CD14-positive monocyte (primary cell): ENCODE data around the gene GTF3C2. TPM values are rescaled to one million over a fixed set of nuclear protein-coding genes. Genes with fewer than 3 reads are reported as not detected.

ENCODE experiments used
- DNase-seq, 3 donors: peaks; one replicate each; pipeline ENCODE4 v3.0.0-alpha.2; 2011 to 2022
- H2AFZ ChIP-seq: 2 replicates; pipeline ENCODE4 v1.6.0; 2012; ENCODE audit warnings: mild to moderate bottlenecking, low read depth, low read length, inconsistent platforms; ENCODE audit not compliant: insufficient read depth, poor library complexity, severe bottlenecking
- H3K27ac ChIP-seq, 2 donors: 1 replicate in 1 of 2; 2 replicates in 1 of 2; pipeline ENCODE4 v1.5.1; 2012 to 2013; ENCODE audit warnings: low read length in 2 of 2, control low read depth in 1 of 2, inconsistent platforms in 1 of 2, low read depth in 1 of 2, mild to moderate bottlenecking in 1 of 2
- H3K27me3 ChIP-seq, 2 donors: one replicate each; pipeline versions ENCODE4 v1.6.0 to v1.6.1; 2011 to 2013; ENCODE audit warnings: low read length in 2 of 2; ENCODE audit not compliant: control insufficient read depth in 2 of 2, insufficient read depth in 2 of 2
- H3K36me3 ChIP-seq, 2 donors: replicated peaks in 1 of 2; 1 replicate in 1 of 2; 2 replicates in 1 of 2; pipeline versions ENCODE4 v1.5.1 to v1.6.1; 2012 to 2013; ENCODE audit warnings: low read length in 2 of 2, control low read depth in 1 of 2, inconsistent platforms in 1 of 2, mild to moderate bottlenecking in 1 of 2; ENCODE audit not compliant: insufficient read depth in 2 of 2, control insufficient read depth in 1 of 2
- H3K4me1 ChIP-seq, 2 donors: 1 replicate in 1 of 2; 2 replicates in 1 of 2; pipeline versions ENCODE4 v1.5.1 to v1.6.1; 2012 to 2013; ENCODE audit warnings: low read length in 2 of 2, control low read depth in 1 of 2, inconsistent platforms in 1 of 2, mild to moderate bottlenecking in 1 of 2, moderate library complexity in 1 of 2; ENCODE audit not compliant: insufficient read depth in 2 of 2, control insufficient read depth in 1 of 2
- H3K4me2 ChIP-seq: replicated peaks from 2 replicates; pipeline ENCODE3; 2012; ENCODE audit warnings: low read length, moderate library complexity, mild to moderate bottlenecking; ENCODE audit not compliant: poor library complexity, severe bottlenecking; ENCODE audit errors: extremely low read depth
- H3K4me3 ChIP-seq, 3 experiments: fragments of 200-600 bp in 1 of 3; sonication (generic) in 1 of 3; replicated peaks in 1 of 3; 1 replicate in 2 of 3; 2 replicates in 1 of 3; pipeline ENCODE4 v1.5.1; 2011 to 2013; ENCODE audit warnings: low read length in 3 of 3, mild to moderate bottlenecking in 3 of 3, control low read depth in 2 of 3, low read depth in 2 of 3, inconsistent platforms in 1 of 3, moderate library complexity in 1 of 3
- H3K79me2 ChIP-seq: 2 replicates; pipeline ENCODE4 v1.6.0; 2012; ENCODE audit warnings: mild to moderate bottlenecking, control low read depth, inconsistent platforms, low read length, moderate library complexity; ENCODE audit not compliant: insufficient read depth
- H3K9ac ChIP-seq: 2 replicates; pipeline ENCODE4 v1.6.0; 2017; ENCODE audit warnings: low read length, mild to moderate bottlenecking; ENCODE audit not compliant: insufficient read depth, poor library complexity, severe bottlenecking
- H3K9me3 ChIP-seq, 2 donors: replicated peaks in 1 of 2; 1 replicate in 1 of 2; 2 replicates in 1 of 2; pipeline versions ENCODE4 v1.5.1 to v1.6.1; 2012 to 2013; ENCODE audit warnings: low read length in 2 of 2, control low read depth in 1 of 2; ENCODE audit not compliant: control insufficient read depth in 1 of 2, insufficient read depth in 1 of 2
- H4K20me1 ChIP-seq: 2 replicates; pipeline ENCODE4 v1.6.0; 2012; ENCODE audit warnings: mild to moderate bottlenecking, low read length, control low read depth, moderate library complexity; ENCODE audit not compliant: insufficient read depth
- H3K27ac Mint-ChIP-seq, 7 donors: one replicate each; pipeline ENCODE4 v1.8.0; 2020; ENCODE audit warnings: mild to moderate bottlenecking in 7 of 7, mixed read lengths in 7 of 7, moderate library complexity in 6 of 7, inconsistent platforms in 2 of 7
- H3K27me3 Mint-ChIP-seq, 3 donors: one replicate each; pipeline ENCODE4 v1.8.0; 2021 to 2022; ENCODE audit warnings: low read depth in 3 of 3, mild to moderate bottlenecking in 3 of 3, mixed read lengths in 3 of 3, moderate library complexity in 3 of 3, inconsistent platforms in 1 of 3
- H3K36me3 Mint-ChIP-seq, 2 donors: one replicate each; pipeline ENCODE4 v1.8.0; 2020; ENCODE audit warnings: mixed read lengths in 2 of 2, inconsistent platforms in 1 of 2, mild to moderate bottlenecking in 1 of 2
- H3K4me1 Mint-ChIP-seq: one replicate; pipeline ENCODE4 v1.8.0; 2020; ENCODE audit warnings: mild to moderate bottlenecking, mixed read lengths
- H3K4me3 Mint-ChIP-seq, 2 donors: one replicate each; pipeline ENCODE4 v1.8.0; 2020; ENCODE audit warnings: mild to moderate bottlenecking in 2 of 2, mixed read lengths in 2 of 2, moderate library complexity in 1 of 2
- H3K9me3 Mint-ChIP-seq, 7 donors: one replicate each; pipeline ENCODE4 v1.8.0; 2020 to 2022; ENCODE audit warnings: mixed read lengths in 7 of 7, mild to moderate bottlenecking in 6 of 7, moderate library complexity in 6 of 7, inconsistent platforms in 2 of 7
- CTCF ChIP-seq: fragments of 200-600 bp; IDR thresholded peaks from one replicate; pipeline ENCODE4 v1.8.0; 2022; ENCODE audit warnings: antibody characterized with exemption, mild to moderate bottlenecking
- WGBS: methylation state at CpG from one replicate; pipeline ENCODE4 v1.1.5; 2013; ENCODE audit warnings: missing lambda C conversion rate; ENCODE audit not compliant: insufficient coverage; 5-methylcytosine and 5-hydroxymethylcytosine counted together
- intact Hi-C, 2 donors: fragments of 100-400 bp; cut with micrococcal nuclease; formaldehyde crosslinking; loops; one replicate each; pipeline versions ENCODE4 v1.15.0 to v1.15.1; 2023
- polyA plus RNA-seq, 3 donors: library from polyadenylated mRNA; depleted of rRNA in 1 of 3; unstranded in 2 of 3; stranded (reverse) in 1 of 3; fragments of 300-500 nt in 2 of 3; fragments of >200 nt in 1 of 3; fragmentation: Illumina TruSeq in 2 of 3; gene quantifications; 1 replicate in 2 of 3; 2 replicates in 1 of 3; pipeline ENCODE4 v1.2.3, GENCODE V29; 2012 to 2021

The GTF3C2 gene
- polyA plus RNA-seq, 3 donors: 34.4 to 70.8 (median 41.7) TPM

GRCh38 chr2:27278010-27278409, 78.6 kb downstream of the GTF3C2 start:
- no peak overlapping the region for H3K4me3 ChIP-seq
- H3K27me3 Mint-ChIP-seq: peaks cover 12 to 24% (median 20%) of the 10 kb centered on the region in 3 donors
- no peak overlapping the region for H2AFZ ChIP-seq
- TF ChIP-seq CTCF: no peak
- H3K4me1 Mint-ChIP-seq: peaks cover 5% of the 10 kb centered on the region
- H3K27me3 ChIP-seq: no peaks in the 10 kb centered on the region
- no peaks in the 10 kb centered on the region for H3K36me3 Mint-ChIP-seq
- H3K9me3 ChIP-seq: no peaks in the 10 kb centered on the region
- H3K9me3 Mint-ChIP-seq: no peaks in the 10 kb centered on the region
- no peak overlapping the region for H3K9ac ChIP-seq
- WGBS: 100% methylated on average over 1 of the region's 1 CpG
- peaks cover 0 to 6% of the 10 kb centered on the region in 2 donors for H3K4me1 ChIP-seq
- H3K4me3 Mint-ChIP-seq: peak overlapping the region in 1 of 2 donors; percentile 6
- no peaks in the 10 kb centered on the region for H4K20me1 ChIP-seq
- no peak overlapping the region for H3K27ac ChIP-seq
- no peak overlapping the region for H3K4me2 ChIP-seq
- H3K79me2 ChIP-seq: no peaks in the 10 kb centered on the region
- no peak for DNase-seq
- H3K27ac Mint-ChIP-seq: peak overlapping the region in 1 of 7 donors; percentile 51
- intact Hi-C loops: no loop called here
- no peaks in the 10 kb centered on the region for H3K36me3 ChIP-seq

Other genes with a start within 250 kb of the GTF3C2 start
- not detected for gene CGREF1, start 237.6 kb downstream of the GTF3C2 start, polyA plus RNA-seq
- gene ABHD1, start 232.9 kb downstream of the GTF3C2 start, polyA plus RNA-seq: 1 to 10 TPM in 1 of 3 donors, under 1 TPM in 2; 0.08 to 1.2 (median 0.25) TPM
- gene PREB, start 222.1 kb downstream of the GTF3C2 start, polyA plus RNA-seq: 10 to 100 TPM; 70.0 to 78.2 (median 71.7) TPM
- gene PRR30, start 217.4 kb downstream of the GTF3C2 start, polyA plus RNA-seq: not detected
- not detected for gene TCF23, start 207.8 kb downstream of the GTF3C2 start, polyA plus RNA-seq
- 100 to 1,000 TPM; 120 to 298 (median 287) TPM for gene ATRAID, start 144.7 kb downstream of the GTF3C2 start, polyA plus RNA-seq
- gene SLC5A6, start 144.5 kb downstream of the GTF3C2 start, polyA plus RNA-seq: 10 to 100 TPM in 2 of 3 donors, 1 to 10 TPM in 1; 8.1 to 21.7 (median 10.2) TPM
- 10 to 100 TPM in 1 of 3 donors, 1 to 10 TPM in 1, under 1 TPM in 1; 0.71 to 17.3 (median 1.7) TPM for gene CAD, start 139.4 kb downstream of the GTF3C2 start, polyA plus RNA-seq
- gene SLC30A3, start 93.7 kb downstream of the GTF3C2 start, polyA plus RNA-seq: under 1 TPM in 1 of 3 donors, not detected in 2; 0.08 TPM
- gene DNAJC5G, start 81.3 kb downstream of the GTF3C2 start, polyA plus RNA-seq: not detected
- gene TRIM54, start 74.3 kb downstream of the GTF3C2 start, polyA plus RNA-seq: not detected
- 1 to 10 TPM in 1 of 3 donors, under 1 TPM in 2; 0.39 to 2.2 (median 0.60) TPM for gene UCN, start 48.3 kb downstream of the GTF3C2 start, polyA plus RNA-seq
- gene MPV17, start 33.7 kb downstream of the GTF3C2 start, polyA plus RNA-seq: 100 to 1,000 TPM; 136 to 160 (median 160) TPM
- 10 to 100 TPM; 29.5 to 42.3 (median 39.3) TPM for gene EIF2B4, start 13.6 kb upstream of the GTF3C2 start, polyA plus RNA-seq
- 100 to 1,000 TPM in 2 of 3 donors, 10 to 100 TPM in 1; 86.6 to 338 (median 291) TPM for gene SNX17, start 13.9 kb upstream of the GTF3C2 start, polyA plus RNA-seq
- 10 to 100 TPM in 1 of 3 donors, 1 to 10 TPM in 2; 2.4 to 36.8 (median 2.6) TPM for gene ZNF513, start 24.0 kb upstream of the GTF3C2 start, polyA plus RNA-seq
- 10 to 100 TPM; 31.9 to 54.3 (median 47.3) TPM for gene PPM1G, start 52.8 kb upstream of the GTF3C2 start, polyA plus RNA-seq
- gene NRBP1, start 71.9 kb upstream of the GTF3C2 start, polyA plus RNA-seq: 100 to 1,000 TPM in 2 of 3 donors, 10 to 100 TPM in 1; 95.6 to 108 (median 102) TPM
- gene KRTCAP3, start 85.6 kb upstream of the GTF3C2 start, polyA plus RNA-seq: 1 to 10 TPM in 1 of 3 donors, not detected in 2; 2.5 TPM
- gene IFT172, start 133.0 kb upstream of the GTF3C2 start, polyA plus RNA-seq: 10 to 100 TPM in 1 of 3 donors, 1 to 10 TPM in 2; 1.7 to 12.8 (median 3.6) TPM
- gene FNDC4, start 138.4 kb upstream of the GTF3C2 start, polyA plus RNA-seq: not detected
- gene GCKR, start 140.1 kb upstream of the GTF3C2 start, polyA plus RNA-seq: not detected
- 10 to 100 TPM in 2 of 3 donors, 1 to 10 TPM in 1; 6.7 to 13.1 (median 12.8) TPM for gene ZNF512, start 226.3 kb upstream of the GTF3C2 start, polyA plus RNA-seq